K562 (cell line): Measurements from ENCODE around the gene DGCR2. TPM values are rescaled to one million over a fixed set of nuclear protein-coding genes. Genes with fewer than 3 reads are reported as not detected.

Experiments used
- ATAC-seq: fragments of 200-7000 bp; cut with Tn5 transposase; 3 replicates; pipeline ENCODE4 v1.9.1; 2020; ENCODE audit warnings: moderate library complexity
- BruUV-seq: library from RNA; stranded (reverse); fragments of 400-500 nt; replicated peaks from 2 replicates; lab custom pipeline; 2021; lab: Mats Ljungman, UMichigan
- CTCF ChIA-PET: fragments of 300-600 bp; formaldehyde crosslinking; extraction: SDS; loops from one replicate; lab custom pipeline; 2021; ENCODE audit warnings: low intra/inter-chr PET ratio; lab: Yijun Ruan, JAX
- POLR2A ChIA-PET: fragments of 300-600, 350-650 bp; sonication (Branson Sonifier 250); formaldehyde crosslinking; extraction: SDS; loops from one replicate; lab custom pipeline; 2021; ENCODE audit warnings: antibody characterized with exemption, inconsistent platforms; lab: Yijun Ruan, JAX
- DNase-seq, 4 experiments: peaks; one replicate each; pipeline versions ENCODE4 v3.0.0 to v3.0.0-alpha.2; 2011 to 2018; ENCODE audit warnings: low spot score in 3 of 4, mixed read lengths in 3 of 4; ENCODE audit errors: extremely low read depth in 1 of 4
- FAIRE-seq: peaks from 2 replicates; lab custom pipeline; 2011; peaks lifted over from hg19 to GRCh38; lab: Jason Lieb, UNC
- H2AFZ ChIP-seq: 2 replicates; pipeline ENCODE4 v1.6.0; 2011; ENCODE audit warnings: low read depth, low read length, control low read depth, inconsistent platforms
- H3K27ac ChIP-seq: fragments of 200-600 bp; 3 replicates; pipeline ENCODE4 v1.8.0; 2011; ENCODE audit warnings: low read depth, mild to moderate bottlenecking, control low read depth, inconsistent platforms, low read length, moderate library complexity, mixed read lengths; ENCODE audit errors: extremely low read depth
- H3K27me3 ChIP-seq, 2 experiments: fragments of 300-600 bp in 1 of 2; 2 replicates in 1 of 2; 3 replicates in 1 of 2; pipeline versions ENCODE4 v1.6.0 to v1.8.0; 2011; ENCODE audit warnings: inconsistent platforms in 2 of 2, low read length in 2 of 2, mild to moderate bottlenecking in 1 of 2, mixed read lengths in 1 of 2, moderate library complexity in 1 of 2; ENCODE audit not compliant: control insufficient read depth in 2 of 2, insufficient read depth in 2 of 2
- H3K36me3 ChIP-seq: fragments of 300-600 bp; 3 replicates; pipeline ENCODE4 v1.8.0; 2011; ENCODE audit warnings: mild to moderate bottlenecking, low read length, inconsistent platforms; ENCODE audit not compliant: control insufficient read depth, insufficient read depth
- H3K4me1 ChIP-seq, 2 experiments: fragments of 200-600 bp in 1 of 2; replicated peaks in 1 of 2; 2 replicates in 1 of 2; 3 replicates in 1 of 2; pipeline versions ENCODE4 v1.5.1 to v1.8.0; 2011; ENCODE audit warnings: inconsistent platforms in 2 of 2, low read length in 2 of 2, mild to moderate bottlenecking in 1 of 2, mixed read lengths in 1 of 2, moderate library complexity in 1 of 2; ENCODE audit not compliant: control insufficient read depth in 2 of 2, insufficient read depth in 2 of 2
- H3K4me2 ChIP-seq: 2 replicates; pipeline ENCODE4 v1.6.1; 2011; ENCODE audit warnings: low read length, control low read depth, inconsistent platforms, mixed read lengths; ENCODE audit not compliant: insufficient read depth
- H3K4me3 ChIP-seq: fragments of 200-600 bp; sonication (generic), shearing (Covaris generic); 2 replicates; pipeline ENCODE4 v1.5.1; 2016; ENCODE audit warnings: control low read depth, inconsistent platforms
- H3K79me2 ChIP-seq: fragments of 200-600 bp; 3 replicates; pipeline ENCODE4 v1.8.0; 2011; ENCODE audit warnings: low read length, inconsistent platforms; ENCODE audit not compliant: control insufficient read depth, insufficient read depth
- H3K9ac ChIP-seq, 2 experiments: 2 replicates each; pipeline versions ENCODE4 v1.6.0 to v1.6.1; 2011; ENCODE audit warnings: low read depth in 2 of 2, low read length in 2 of 2, control low read depth in 1 of 2, inconsistent platforms in 1 of 2, mild to moderate bottlenecking in 1 of 2, mixed read lengths in 1 of 2; ENCODE audit not compliant: insufficient read depth in 1 of 2
- H3K9me1 ChIP-seq: one replicate; pipeline ENCODE4 v1.6.0; 2011; ENCODE audit warnings: inconsistent platforms, mild to moderate bottlenecking, low read length, moderate library complexity; ENCODE audit not compliant: control insufficient read depth, insufficient read depth
- H3K9me3 ChIP-seq: replicated peaks from 2 replicates; pipeline ENCODE4 v1.5.1; 2011; ENCODE audit warnings: low read depth, low read length, inconsistent platforms; ENCODE audit not compliant: control insufficient read depth, insufficient read depth
- H4K20me1 ChIP-seq: replicated peaks from 2 replicates; pipeline ENCODE4 v1.6.1; 2011; ENCODE audit warnings: low read length, inconsistent platforms, mixed read lengths; ENCODE audit not compliant: control insufficient read depth, insufficient read depth
- MCM3 ChIP-seq: fragments of 450-650 bp; IDR thresholded peaks from 2 replicates; pipeline ENCODE4 v1.6.1; 2016
- PHB2 ChIP-seq: fragments of 450-650 bp; IDR thresholded peaks from 2 replicates; pipeline ENCODE4 v1.6.1; 2017; ENCODE audit warnings: low read depth
- SAFB ChIP-seq: fragments of 200-400 bp; formaldehyde crosslinking; IDR thresholded peaks from 2 replicates; pipeline ENCODE4 v1.6.1; 2017; ENCODE audit warnings: low read depth, low read length, borderline replicate concordance
- SPI1 ChIP-seq: IDR thresholded peaks from 2 replicates; pipeline ENCODE4 v1.6.1; 2011; ENCODE audit warnings: low read depth, low read length, control low read depth, borderline replicate concordance
- WHSC1 ChIP-seq: IDR thresholded peaks from one replicate; pipeline ENCODE4 v1.6.1; 2012; ENCODE audit warnings: low read length, control low read depth, inconsistent platforms
- WGBS: fragments of 100-300 bp; shearing (Covaris generic); methylation state at CpG from one replicate; pipeline ENCODE4 v1.1.6; 2016; ENCODE audit warnings: low coverage, mixed read lengths; ENCODE audit not compliant: insufficient coverage; ENCODE audit errors: missing lambda C conversion rate; 5-methylcytosine and 5-hydroxymethylcytosine counted together
- in situ Hi-C: fragments of 300-500 bp; cut with MboI; formaldehyde crosslinking; loops from 4 replicates; pipeline ENCODE4 v1.15.0; 2018; ENCODE audit warnings: inconsistent platforms, mixed read lengths
- intact Hi-C: fragments of 100-400 bp; cut with micrococcal nuclease; formaldehyde crosslinking; loops from 2 replicates; pipeline ENCODE4 v1.14.2; 2022
- polyA plus RNA-seq, 8 experiments: library from polyadenylated mRNA; depleted of rRNA in 4 of 8; stranded (reverse) in 5 of 8; unstranded in 3 of 8; fragments of >200 nt; fragmentation: Nextera tagmentation in 2 of 8; fragmentation: Illumina TruSeq in 1 of 8; extraction: Ambion mirVana in 2 of 8; extraction: Trizol in 1 of 8; gene quantifications; 2 replicates each; pipeline versions ENCODE4 v1.2.1 to v1.2.3, GENCODE V29; 2011 to 2014; ENCODE audit warnings: inconsistent platforms in 1 of 8, missing spikeins in 1 of 8
- total RNA-seq, 7 experiments: library from RNA; depleted of rRNA in 6 of 7; stranded (reverse); fragments of >200 nt in 6 of 7; fragmentation: Illumina TruSeq in 2 of 7; extraction: Trizol in 2 of 7; gene quantifications; 2 replicates each; pipeline versions ENCODE4 v1.2.1 to v1.2.3, GENCODE V29; 2011 to 2021; ENCODE audit warnings: low replicate concordance in 1 of 7
- TF ChIP-seq, protein P1 (sequence below): fragments of 250-450 bp; sonication (Bioruptor Pico); IDR thresholded peaks from 2 replicates; pipeline ENCODE4 v1.8.0; 2021; ENCODE audit warnings: mild to moderate bottlenecking, moderate library complexity
- TF ChIP-seq, protein P2 (sequence below): fragments of 450-650 bp; formaldehyde crosslinking; IDR thresholded peaks from 2 replicates; pipeline ENCODE4 v1.4.0; 2022; ENCODE audit warnings: missing genetic modification characterization
- TF ChIP-seq, protein P3 (sequence below), 2 experiments: fragments of 450-650 bp in 1 of 2; sonication (generic) in 1 of 2; formaldehyde crosslinking in 1 of 2; IDR thresholded peaks; 2 replicates each; pipeline versions ENCODE4 v1.7.1 to v1.9.0; 2016 to 2022; ENCODE audit warnings: inconsistent platforms in 1 of 2, mild to moderate bottlenecking in 1 of 2, missing genetic modification reagents in 1 of 2

Gene DGCR2
- total and polyA plus RNA-seq, 9 of the 15 experiments (the other 6 are each of a cell fraction or from before 2014, with no cell fraction given), result 0.69 to 101 (median 56.4) TPM

DNA sequence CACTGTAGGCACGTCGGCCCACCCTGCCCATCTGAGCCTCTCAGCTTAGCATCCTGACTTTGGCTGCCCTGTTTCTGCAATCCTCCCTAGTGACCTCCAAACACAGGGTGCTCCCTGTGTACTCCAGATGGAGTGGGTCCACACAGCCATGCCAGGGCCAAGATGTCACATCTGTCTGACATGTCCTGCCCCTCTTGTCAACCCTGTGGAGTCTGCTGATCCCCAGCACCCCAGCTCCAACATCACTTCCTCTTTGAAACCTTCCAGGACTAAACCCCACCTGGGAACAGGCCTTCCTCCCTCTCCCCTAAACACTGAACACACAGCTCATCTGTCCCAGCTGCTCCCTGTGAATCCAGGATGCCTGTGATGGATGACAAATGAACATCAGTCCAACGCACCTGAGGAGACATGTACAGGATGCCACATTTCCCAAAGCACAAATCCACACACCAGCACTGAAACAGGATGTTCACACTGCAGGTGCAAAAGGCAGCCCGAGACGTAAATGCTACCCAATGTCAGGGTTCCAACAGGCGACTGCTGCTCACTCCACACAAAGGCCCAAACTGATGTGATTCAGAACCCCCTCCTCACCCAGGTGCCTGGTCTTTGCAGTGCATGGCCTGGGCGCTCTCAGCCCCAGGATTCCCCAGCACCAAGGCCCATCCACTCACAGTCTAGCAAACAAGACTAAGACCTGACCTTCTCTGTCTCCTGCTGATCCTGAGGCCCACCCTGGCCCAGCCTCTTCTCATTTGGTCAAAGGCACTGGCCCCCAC, 6.9 kb upstream of the DGCR2 start:
- POLR2A ChIA-PET, result interaction anchor here (0.5 to 5.0 kb wide), 8 partner anchors 11 to 589 kb away, joined by 3 to 44 read pairs (median 4); partner anchors contain the start of gene ESS2
- DNase-seq (no peak), FAIRE-seq (no peak)
- TF ChIP-seq PHB2 (no peak), SAFB (no peak), SPI1 (peak; percentile 81), WHSC1 (peak; percentile 57), MCM3 (peak; percentile 26; the same call in 1 of the 2 replicates)
- TF ChIP-seq, protein P1, sequence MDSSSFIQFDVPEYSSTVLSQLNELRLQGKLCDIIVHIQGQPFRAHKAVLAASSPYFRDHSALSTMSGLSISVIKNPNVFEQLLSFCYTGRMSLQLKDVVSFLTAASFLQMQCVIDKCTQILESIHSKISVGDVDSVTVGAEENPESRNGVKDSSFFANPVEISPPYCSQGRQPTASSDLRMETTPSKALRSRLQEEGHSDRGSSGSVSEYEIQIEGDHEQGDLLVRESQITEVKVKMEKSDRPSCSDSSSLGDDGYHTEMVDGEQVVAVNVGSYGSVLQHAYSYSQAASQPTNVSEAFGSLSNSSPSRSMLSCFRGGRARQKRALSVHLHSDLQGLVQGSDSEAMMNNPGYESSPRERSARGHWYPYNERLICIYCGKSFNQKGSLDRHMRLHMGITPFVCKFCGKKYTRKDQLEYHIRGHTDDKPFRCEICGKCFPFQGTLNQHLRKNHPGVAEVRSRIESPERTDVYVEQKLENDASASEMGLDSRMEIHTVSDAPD (CRISPR knock-in tag), result no peak
- TF ChIP-seq, protein P2, sequence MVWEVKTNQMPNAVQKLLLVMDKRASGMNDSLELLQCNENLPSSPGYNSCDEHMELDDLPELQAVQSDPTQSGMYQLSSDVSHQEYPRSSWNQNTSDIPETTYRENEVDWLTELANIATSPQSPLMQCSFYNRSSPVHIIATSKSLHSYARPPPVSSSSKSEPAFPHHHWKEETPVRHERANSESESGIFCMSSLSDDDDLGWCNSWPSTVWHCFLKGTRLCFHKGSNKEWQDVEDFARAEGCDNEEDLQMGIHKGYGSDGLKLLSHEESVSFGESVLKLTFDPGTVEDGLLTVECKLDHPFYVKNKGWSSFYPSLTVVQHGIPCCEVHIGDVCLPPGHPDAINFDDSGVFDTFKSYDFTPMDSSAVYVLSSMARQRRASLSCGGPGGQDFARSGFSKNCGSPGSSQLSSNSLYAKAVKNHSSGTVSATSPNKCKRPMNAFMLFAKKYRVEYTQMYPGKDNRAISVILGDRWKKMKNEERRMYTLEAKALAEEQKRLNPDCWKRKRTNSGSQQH (CRISPR knock-in tag), result no peak
- TF ChIP-seq, protein P3, sequence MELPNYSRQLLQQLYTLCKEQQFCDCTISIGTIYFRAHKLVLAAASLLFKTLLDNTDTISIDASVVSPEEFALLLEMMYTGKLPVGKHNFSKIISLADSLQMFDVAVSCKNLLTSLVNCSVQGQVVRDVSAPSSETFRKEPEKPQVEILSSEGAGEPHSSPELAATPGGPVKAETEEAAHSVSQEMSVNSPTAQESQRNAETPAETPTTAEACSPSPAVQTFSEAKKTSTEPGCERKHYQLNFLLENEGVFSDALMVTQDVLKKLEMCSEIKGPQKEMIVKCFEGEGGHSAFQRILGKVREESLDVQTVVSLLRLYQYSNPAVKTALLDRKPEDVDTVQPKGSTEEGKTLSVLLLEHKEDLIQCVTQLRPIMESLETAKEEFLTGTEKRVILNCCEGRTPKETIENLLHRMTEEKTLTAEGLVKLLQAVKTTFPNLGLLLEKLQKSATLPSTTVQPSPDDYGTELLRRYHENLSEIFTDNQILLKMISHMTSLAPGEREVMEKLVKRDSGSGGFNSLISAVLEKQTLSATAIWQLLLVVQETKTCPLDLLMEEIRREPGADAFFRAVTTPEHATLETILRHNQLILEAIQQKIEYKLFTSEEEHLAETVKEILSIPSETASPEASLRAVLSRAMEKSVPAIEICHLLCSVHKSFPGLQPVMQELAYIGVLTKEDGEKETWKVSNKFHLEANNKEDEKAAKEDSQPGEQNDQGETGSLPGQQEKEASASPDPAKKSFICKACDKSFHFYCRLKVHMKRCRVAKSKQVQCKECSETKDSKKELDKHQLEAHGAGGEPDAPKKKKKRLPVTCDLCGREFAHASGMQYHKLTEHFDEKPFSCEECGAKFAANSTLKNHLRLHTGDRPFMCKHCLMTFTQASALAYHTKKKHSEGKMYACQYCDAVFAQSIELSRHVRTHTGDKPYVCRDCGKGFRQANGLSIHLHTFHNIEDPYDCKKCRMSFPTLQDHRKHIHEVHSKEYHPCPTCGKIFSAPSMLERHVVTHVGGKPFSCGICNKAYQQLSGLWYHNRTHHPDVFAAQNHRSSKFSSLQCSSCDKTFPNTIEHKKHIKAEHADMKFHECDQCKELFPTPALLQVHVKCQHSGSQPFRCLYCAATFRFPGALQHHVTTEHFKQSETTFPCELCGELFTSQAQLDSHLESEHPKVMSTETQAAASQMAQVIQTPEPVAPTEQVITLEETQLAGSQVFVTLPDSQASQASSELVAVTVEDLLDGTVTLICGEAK (IDR thresholded peaks at IDR 0.05), result no peak
- TF ChIP-seq, protein P3 (CRISPR knock-in tag; IDR thresholded peaks at IDR 0.05), result peak; percentile 32; the same call in 1 of the 2 replicates

More for the DNA sequence above, 6.9 kb upstream of the DGCR2 start:
- CTCF ChIA-PET, result no interaction called here
- no peaks in the 10 kb centered on the region for H3K9me3 ChIP-seq
- H3K4me2 ChIP-seq, result no peak overlapping the region
- H3K79me2 ChIP-seq, result no peaks in the 10 kb centered on the region
- in situ Hi-C loops (no loop called here), intact Hi-C loops (loop anchor here (10.0 kb wide), 1 partner anchor 496 kb away; no protein-coding TSS in a partner anchor)
- peaks cover 11% of the 10 kb centered on the region for H3K9me1 ChIP-seq
- peaks cover 18 to 30% of the 10 kb centered on the region in 2 experiments; a peak in 4 of 5 replicates for H3K27me3 ChIP-seq
- H3K4me1 ChIP-seq, result peaks cover 0 to 39% of the 10 kb centered on the region in 2 experiments; a peak in 2 of 5 replicates
- ATAC-seq, result no peak
- no peak overlapping the region for H2AFZ ChIP-seq
- peak overlapping the region in 1 of 2 experiments; percentile 39; a peak in 2 of 4 replicates for H3K9ac ChIP-seq
- H3K4me3 ChIP-seq, result no peak overlapping the region
- 30% methylated on average over 7 of the region's 7 CpGs for WGBS
- no peak overlapping the region for H3K27ac ChIP-seq
- H4K20me1 ChIP-seq, result peaks cover 21% of the 10 kb centered on the region; the same call in 1 of the 2 replicates
- no TSS peak for BruUV-seq
- H3K36me3 ChIP-seq, result peaks cover 29% of the 10 kb centered on the region; the same call in 2 of the 3 replicates
